ENCODE measurements around the gene HOXD4. TPM values are rescaled to one million over a fixed set of nuclear protein-coding genes. Genes with fewer than 3 reads are reported as not detected.
A peak's percentile ranks its signal among the peaks of the same experiment; 100 is the strongest.

HOXD4 gene
- total RNA-seq, 1 experiment from 2014 or later, result 0.61 TPM

DNA sequence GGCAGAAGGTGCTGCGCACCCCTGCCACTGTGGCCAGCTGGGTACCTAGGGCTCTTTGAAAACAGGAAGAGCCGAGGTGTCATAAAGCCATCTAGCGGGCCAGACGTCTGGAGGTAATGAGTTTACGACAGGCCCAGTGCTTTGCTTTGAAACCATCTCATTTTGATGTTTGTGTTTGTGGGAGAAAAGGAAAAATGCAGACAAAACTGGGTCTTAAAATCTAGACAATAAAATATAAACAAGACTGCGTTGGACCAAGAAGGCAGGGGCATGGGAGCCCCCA, 25.6 kb upstream of the HOXD4 start:
- intact Hi-C loops (cut with micrococcal nuclease), result loop anchor here (2.0 to 5.0 kb wide), 5 partner anchors 527 to 1632 kb away; no protein-coding TSS in a partner anchor
- no peaks in the 10 kb centered on the region for H3K27me3 ChIP-seq (ENCODE audit: insufficient read depth, low read length)
- no peak for ATAC-seq
- no peak for DNase-seq (ENCODE audit: low read depth, low spot score)
- POLR2A ChIA-PET, result no interaction called here
- RAD21 ChIA-PET (ENCODE audit: low non-redundant PET in 1 of 2, low total read pairs in 2 of 2, uncharacterized antibody in 2 of 2, unreplicated experiment in 2 of 2), result no interaction called here
- H3K9me2 ChIP-seq (ENCODE audit: insufficient read depth), result no peaks in the 10 kb centered on the region
- no peak overlapping the region for H3K4me3 ChIP-seq (replicated peaks in 1 of 2; ENCODE audit: low read depth in 1 of 2, low read length in 2 of 2)
- H3K4me2 ChIP-seq (ENCODE audit: low read length), result no peak overlapping the region
- H3K27ac ChIP-seq (ENCODE audit: low read depth, low read length), result no peak overlapping the region
- no peak overlapping the region for H3K9ac ChIP-seq (ENCODE audit: low read length)
- no peaks in the 10 kb centered on the region for H3K9me3 ChIP-seq (ENCODE audit: control insufficient read depth in 1 of 2, insufficient read depth in 1 of 2, low read depth in 1 of 2, low read length in 2 of 2)
- no peaks in the 10 kb centered on the region for H3K79me2 ChIP-seq (ENCODE audit: insufficient read depth, low read length)
- peaks cover 0 to 13% of the 10 kb centered on the region in 2 experiments; a peak in 2 of 4 replicates for H3K4me1 ChIP-seq (ENCODE audit: control insufficient read depth in 1 of 2, insufficient read depth in 2 of 2, low read length in 2 of 2)
- no peaks in the 10 kb centered on the region for H3K36me3 ChIP-seq (ENCODE audit: control insufficient read depth in 1 of 2, insufficient read depth in 2 of 2, low read length in 2 of 2)
- no peak for TF ChIP-seq CEBPB (IDR thresholded peaks at IDR 0.05; ENCODE audit: low read depth)
- no peak overlapping the region for H2AFZ ChIP-seq (ENCODE audit: low read depth, low read length, poor library complexity, severe bottlenecking)
- CTCF ChIA-PET, result interaction anchor here (1.0 to 3.9 kb wide), 5 partner anchors 15 to 1023 kb away, joined by 4 to 31 read pairs (median 7); no protein-coding TSS in a partner anchor
- no peaks in the 10 kb centered on the region for H4K20me1 ChIP-seq (ENCODE audit: insufficient read depth)
- no TSS peak for BruUV-seq (replicated peaks)

DNA sequence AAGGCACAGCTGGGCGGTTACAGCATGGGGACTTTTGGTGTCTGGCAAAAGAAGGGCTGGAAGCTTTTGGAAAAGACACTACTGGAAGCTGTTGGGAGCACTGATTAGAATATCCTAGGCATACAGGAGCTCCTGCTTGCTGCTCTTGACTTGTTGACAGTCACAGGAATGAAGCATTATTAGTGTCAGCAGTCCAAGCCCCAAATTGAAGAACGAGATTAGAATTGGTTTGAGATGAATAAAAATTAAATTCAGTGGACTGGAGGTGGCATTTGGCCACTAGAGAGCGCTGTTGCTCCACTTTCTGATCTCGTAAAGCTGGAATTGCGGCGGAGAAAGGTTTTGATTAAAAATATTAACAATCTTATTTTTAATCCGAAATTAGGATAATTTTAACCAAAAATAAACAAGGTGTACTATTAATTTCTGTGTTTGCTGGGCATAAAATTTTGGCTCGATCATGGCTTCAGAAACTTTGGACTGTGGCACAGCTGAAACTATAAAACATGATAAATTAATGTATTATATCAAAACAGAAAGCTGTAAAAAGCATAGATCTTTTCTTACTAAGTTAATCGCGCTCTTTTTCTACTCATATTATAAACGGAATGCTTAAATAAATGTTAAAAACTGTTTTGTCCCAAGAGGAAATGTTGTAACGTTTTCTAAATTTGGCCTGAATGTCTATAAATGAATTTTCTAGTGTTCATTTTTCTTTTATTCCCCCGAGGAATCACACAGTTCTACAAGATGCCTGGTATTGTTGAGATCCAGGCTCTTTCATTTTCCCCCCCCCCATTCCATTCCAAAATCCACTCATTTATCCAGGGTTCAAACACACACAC, 24.2 kb upstream of the HOXD4 start:
- peaks cover 6 to 17% of the 10 kb centered on the region in 2 experiments; a peak in 3 of 4 replicates for H3K4me1 ChIP-seq (ENCODE audit: control insufficient read depth in 1 of 2, insufficient read depth in 2 of 2, low read length in 2 of 2)
- ChIA-PET RAD21 (ENCODE audit: low non-redundant PET in 1 of 2, low total read pairs in 2 of 2, uncharacterized antibody in 2 of 2, unreplicated experiment in 2 of 2) (interaction anchor here (0.6 to 1.5 kb wide), 8 partner anchors 328 to 1037 kb away, joined by 3 to 7 read pairs (median 3); no protein-coding TSS in a partner anchor), POLR2A (interaction anchor here (0.7 to 1.9 kb wide), 6 partner anchors 42 to 1035 kb away, joined by 3 to 5 read pairs (median 4); no protein-coding TSS in a partner anchor), CTCF (interaction anchor here (0.8 to 3.9 kb wide), 27 partner anchors 10 to 1038 kb away, joined by 3 to 36 read pairs (median 6); no protein-coding TSS in a partner anchor)
- no peaks in the 10 kb centered on the region for H3K79me2 ChIP-seq (ENCODE audit: insufficient read depth, low read length)
- peak overlapping the region; percentile 51 for H3K4me2 ChIP-seq (ENCODE audit: low read length)
- no peak overlapping the region for H3K9ac ChIP-seq (ENCODE audit: low read length)
- H3K9me3 ChIP-seq (ENCODE audit: control insufficient read depth in 1 of 2, insufficient read depth in 1 of 2, low read depth in 1 of 2, low read length in 2 of 2), result no peaks in the 10 kb centered on the region
- ATAC-seq, result no peak
- H3K4me3 ChIP-seq (replicated peaks in 1 of 2; ENCODE audit: low read depth in 1 of 2, low read length in 2 of 2), result peak overlapping the region; percentile 9; a peak in 2 of 4 replicates
- H3K27ac ChIP-seq (ENCODE audit: low read depth, low read length), result no peak overlapping the region
- H2AFZ ChIP-seq (ENCODE audit: low read depth, low read length, poor library complexity, severe bottlenecking), result peak overlapping the region; percentile 70
- no peak for DNase-seq (ENCODE audit: low read depth, low spot score)
- H3K36me3 ChIP-seq (ENCODE audit: control insufficient read depth in 1 of 2, insufficient read depth in 2 of 2, low read length in 2 of 2), result no peaks in the 10 kb centered on the region
- no peaks in the 10 kb centered on the region for H3K27me3 ChIP-seq (ENCODE audit: insufficient read depth, low read length)
- no peaks in the 10 kb centered on the region for H4K20me1 ChIP-seq (ENCODE audit: insufficient read depth)
- H3K9me2 ChIP-seq (ENCODE audit: insufficient read depth), result no peaks in the 10 kb centered on the region
- intact Hi-C loops (cut with micrococcal nuclease), result loop anchor here (1.0 to 5.0 kb wide), 7 partner anchors 511 to 1630 kb away; no protein-coding TSS in a partner anchor
- BruUV-seq (replicated peaks), result no TSS peak
- TF ChIP-seq POLR2A (IDR thresholded peaks at IDR 0.05; ENCODE audit: borderline replicate concordance, extremely low read depth, insufficient read depth, insufficient read length) (no peak), SRF (IDR thresholded peaks at IDR 0.05; ENCODE audit: low read depth) (no peak), SP1 (IDR thresholded peaks at IDR 0.05; ENCODE audit: low read depth) (no peak), RAD21 (IDR thresholded peaks at IDR 0.05; ENCODE audit: low read depth) (peak; percentile 93), EZH2 (IDR thresholded peaks at IDR 0.05) (no peak), JUND (IDR thresholded peaks at IDR 0.05) (no peak), TCF7L2 (IDR thresholded peaks at IDR 0.05; ENCODE audit: borderline replicate concordance, extremely low read depth, insufficient read depth, insufficient read length) (no peak), YY1 (IDR thresholded peaks at IDR 0.05; ENCODE audit: extremely low read depth, insufficient replicate concordance, low read depth, low read length) (no peak)
- TF ChIP-seq, protein P1, sequence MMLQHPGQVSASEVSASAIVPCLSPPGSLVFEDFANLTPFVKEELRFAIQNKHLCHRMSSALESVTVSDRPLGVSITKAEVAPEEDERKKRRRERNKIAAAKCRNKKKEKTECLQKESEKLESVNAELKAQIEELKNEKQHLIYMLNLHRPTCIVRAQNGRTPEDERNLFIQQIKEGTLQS (IDR thresholded peaks at IDR 0.05), result no peak
- TF ChIP-seq, protein P2, sequence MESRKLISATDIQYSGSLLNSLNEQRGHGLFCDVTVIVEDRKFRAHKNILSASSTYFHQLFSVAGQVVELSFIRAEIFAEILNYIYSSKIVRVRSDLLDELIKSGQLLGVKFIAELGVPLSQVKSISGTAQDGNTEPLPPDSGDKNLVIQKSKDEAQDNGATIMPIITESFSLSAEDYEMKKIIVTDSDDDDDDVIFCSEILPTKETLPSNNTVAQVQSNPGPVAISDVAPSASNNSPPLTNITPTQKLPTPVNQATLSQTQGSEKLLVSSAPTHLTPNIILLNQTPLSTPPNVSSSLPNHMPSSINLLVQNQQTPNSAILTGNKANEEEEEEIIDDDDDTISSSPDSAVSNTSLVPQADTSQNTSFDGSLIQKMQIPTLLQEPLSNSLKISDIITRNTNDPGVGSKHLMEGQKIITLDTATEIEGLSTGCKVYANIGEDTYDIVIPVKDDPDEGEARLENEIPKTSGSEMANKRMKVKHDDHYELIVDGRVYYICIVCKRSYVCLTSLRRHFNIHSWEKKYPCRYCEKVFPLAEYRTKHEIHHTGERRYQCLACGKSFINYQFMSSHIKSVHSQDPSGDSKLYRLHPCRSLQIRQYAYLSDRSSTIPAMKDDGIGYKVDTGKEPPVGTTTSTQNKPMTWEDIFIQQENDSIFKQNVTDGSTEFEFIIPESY (IDR thresholded peaks at IDR 0.05; ENCODE audit: extremely low read depth, insufficient replicate concordance, low read length), result no peak
- TF ChIP-seq, protein P3, sequence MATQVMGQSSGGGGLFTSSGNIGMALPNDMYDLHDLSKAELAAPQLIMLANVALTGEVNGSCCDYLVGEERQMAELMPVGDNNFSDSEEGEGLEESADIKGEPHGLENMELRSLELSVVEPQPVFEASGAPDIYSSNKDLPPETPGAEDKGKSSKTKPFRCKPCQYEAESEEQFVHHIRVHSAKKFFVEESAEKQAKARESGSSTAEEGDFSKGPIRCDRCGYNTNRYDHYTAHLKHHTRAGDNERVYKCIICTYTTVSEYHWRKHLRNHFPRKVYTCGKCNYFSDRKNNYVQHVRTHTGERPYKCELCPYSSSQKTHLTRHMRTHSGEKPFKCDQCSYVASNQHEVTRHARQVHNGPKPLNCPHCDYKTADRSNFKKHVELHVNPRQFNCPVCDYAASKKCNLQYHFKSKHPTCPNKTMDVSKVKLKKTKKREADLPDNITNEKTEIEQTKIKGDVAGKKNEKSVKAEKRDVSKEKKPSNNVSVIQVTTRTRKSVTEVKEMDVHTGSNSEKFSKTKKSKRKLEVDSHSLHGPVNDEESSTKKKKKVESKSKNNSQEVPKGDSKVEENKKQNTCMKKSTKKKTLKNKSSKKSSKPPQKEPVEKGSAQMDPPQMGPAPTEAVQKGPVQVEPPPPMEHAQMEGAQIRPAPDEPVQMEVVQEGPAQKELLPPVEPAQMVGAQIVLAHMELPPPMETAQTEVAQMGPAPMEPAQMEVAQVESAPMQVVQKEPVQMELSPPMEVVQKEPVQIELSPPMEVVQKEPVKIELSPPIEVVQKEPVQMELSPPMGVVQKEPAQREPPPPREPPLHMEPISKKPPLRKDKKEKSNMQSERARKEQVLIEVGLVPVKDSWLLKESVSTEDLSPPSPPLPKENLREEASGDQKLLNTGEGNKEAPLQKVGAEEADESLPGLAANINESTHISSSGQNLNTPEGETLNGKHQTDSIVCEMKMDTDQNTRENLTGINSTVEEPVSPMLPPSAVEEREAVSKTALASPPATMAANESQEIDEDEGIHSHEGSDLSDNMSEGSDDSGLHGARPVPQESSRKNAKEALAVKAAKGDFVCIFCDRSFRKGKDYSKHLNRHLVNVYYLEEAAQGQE (IDR thresholded peaks at IDR 0.05; ENCODE audit: low read depth), result no peak
